ENCODE data around the gene TEX29.
A peak's percentile ranks its signal among the peaks of the same experiment; 100 is the strongest.

The TEX29 gene

GRCh38 chr13:111322916-111323331 is 2.5 kb downstream of the TEX29 start:
- DNase-seq (ENCODE audit: low spot score), result no peak

GRCh38 chr13:111323549-111323948 is 3.1 kb downstream of the TEX29 start:
- DNase-seq (ENCODE audit: low spot score), result no peak

- no peak for DNase-seq (ENCODE audit: low spot score)
Observed at GRCh38 chr13:111323950-111324651, 3.7 kb downstream of the TEX29 start.

- no peak for DNase-seq (ENCODE audit: low spot score)
Observed at GRCh38 chr13:111324736-111325135, 4.3 kb downstream of the TEX29 start.

- DNase-seq (ENCODE audit: low spot score), result no peak
Observed at GRCh38 chr13:111325146-111325890, 4.9 kb downstream of the TEX29 start.

GRCh38 chr13:111325941-111326620 is 5.6 kb downstream of the TEX29 start:
- DNase-seq (ENCODE audit: low spot score), result no peak

GRCh38 chr13:111326621-111326965 is 6.2 kb downstream of the TEX29 start:
- DNase-seq (ENCODE audit: low spot score), result no peak

- no peak for DNase-seq (ENCODE audit: low spot score)
Observed at GRCh38 chr13:111326981-111327642, 6.7 kb downstream of the TEX29 start.

GRCh38 chr13:111327730-111328573 is 7.5 kb downstream of the TEX29 start:
- no peak for DNase-seq (ENCODE audit: low spot score)

GRCh38 chr13:111328574-111329410 is 8.3 kb downstream of the TEX29 start:
- peak; percentile 4 for DNase-seq (ENCODE audit: low spot score)

- DNase-seq (ENCODE audit: low spot score), result peak; percentile 2
Observed at GRCh38 chr13:111329641-111330040, 9.2 kb downstream of the TEX29 start.

- peak; percentile 2 for DNase-seq (ENCODE audit: low spot score)
Observed at GRCh38 chr13:111330066-111330610, 9.7 kb downstream of the TEX29 start.

- DNase-seq (ENCODE audit: low spot score), result peak; percentile 3
Observed at GRCh38 chr13:111335298-111335697, 14.9 kb downstream of the TEX29 start.

- no peak for DNase-seq (ENCODE audit: low spot score)
Observed at GRCh38 chr13:111336666-111337065, 16.2 kb downstream of the TEX29 start.

GRCh38 chr13:111337206-111337605 is 16.8 kb downstream of the TEX29 start:
- DNase-seq (ENCODE audit: low spot score), result peak; percentile 89

- DNase-seq (ENCODE audit: low spot score), result no peak
Observed at GRCh38 chr13:111337741-111338140, 17.3 kb downstream of the TEX29 start.

GRCh38 chr13:111338841-111339240 is 18.4 kb downstream of the TEX29 start:
- DNase-seq (ENCODE audit: low spot score), result no peak

- DNase-seq (ENCODE audit: low spot score), result no peak
Observed at GRCh38 chr13:111339366-111340143, 19.1 kb downstream of the TEX29 start.

- DNase-seq (ENCODE audit: low spot score), result no peak
Observed at GRCh38 chr13:111341886-111342285, 21.4 kb downstream of the TEX29 start.

GRCh38 chr13:111342721-111343120 is 22.3 kb downstream of the TEX29 start:
- DNase-seq (ENCODE audit: low spot score), result no peak
